H4 (cell line): Measurements from ENCODE around the gene ACTR1A. TPM values are rescaled to one million over a fixed set of nuclear protein-coding genes. Genes with fewer than 3 reads are reported as not detected.
"Not testable (repeated sequence)": the region's sequence is repeated elsewhere in the genome, so short reads cannot be mapped to it uniquely, and the experiment has no call there.

Source experiments
- DNase-seq: peaks from one replicate; pipeline ENCODE4 v3.0.0-alpha.2; 2015; ENCODE audit warnings: low spot score
- total RNA-seq: library from RNA; depleted of rRNA; stranded (reverse); fragments of >200 nt; shearing (Covaris generic); gene quantifications from 2 replicates; pipeline ENCODE4 v1.2.3, GENCODE V29; 2014

The ACTR1A gene
- total RNA-seq, 1 experiment from 2014 or later: 172 TPM

DNA sequence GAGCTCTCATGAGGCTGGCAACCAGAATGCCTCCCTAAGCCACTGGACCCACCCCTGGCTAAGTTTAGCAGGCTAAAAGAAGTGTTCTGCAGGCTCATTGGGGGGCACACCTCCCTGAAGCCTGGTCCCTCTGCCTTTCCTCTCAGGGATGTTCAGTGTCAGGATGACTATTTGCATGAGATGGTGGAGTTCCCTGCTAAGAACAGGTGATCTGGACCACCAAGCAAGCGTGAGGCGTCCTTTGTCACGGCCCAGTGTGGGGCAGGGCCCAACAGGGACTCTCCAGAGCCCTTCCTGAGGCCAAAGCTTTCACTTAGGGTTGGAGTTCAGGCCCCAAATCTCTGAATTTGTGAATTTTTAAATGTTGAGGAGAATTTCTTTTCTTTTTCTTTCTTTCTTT, 13.2 kb upstream of the ACTR1A start:
- DNase-seq: no peak

DNA sequence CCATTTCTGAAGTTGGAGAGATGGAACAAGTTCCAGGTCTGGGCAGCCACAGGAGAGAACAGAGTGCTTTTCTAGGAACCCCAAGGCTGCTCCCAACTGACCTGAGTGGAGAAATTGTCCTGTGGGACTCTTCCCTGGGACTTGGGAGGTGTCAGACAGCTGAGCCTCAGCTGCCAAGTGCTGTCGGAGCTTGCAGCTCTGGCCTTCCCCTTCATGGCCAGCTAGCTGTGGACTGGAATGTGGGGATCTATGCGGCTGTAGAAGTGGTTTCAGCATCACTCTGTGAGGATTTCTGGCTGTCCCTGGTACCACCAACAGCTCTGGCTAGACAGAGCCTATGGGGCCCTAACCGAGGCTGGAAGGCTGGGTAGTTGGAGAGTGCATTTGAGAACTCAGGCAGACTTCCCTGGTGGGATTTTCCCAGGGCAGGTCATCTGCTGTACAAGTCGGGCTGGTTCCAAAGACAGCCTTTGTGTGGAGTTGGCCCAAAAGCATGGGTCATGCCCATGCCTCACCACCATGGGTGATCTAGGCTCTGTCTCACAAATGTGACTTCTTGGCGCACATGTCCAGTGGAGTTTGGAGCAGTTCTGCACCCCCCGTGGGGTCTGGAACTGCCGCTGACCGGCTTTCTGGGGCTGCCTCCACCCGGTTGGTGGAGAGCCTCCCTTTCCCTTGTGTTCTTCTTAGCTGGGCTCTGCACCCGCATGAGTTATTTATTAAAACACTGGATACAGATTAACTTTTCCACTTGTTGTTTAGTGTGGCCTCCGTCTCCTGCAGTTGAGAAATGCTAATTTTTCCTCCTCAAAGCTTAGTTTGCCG, 12.2 kb upstream of the ACTR1A start:
- DNase-seq: no peak

- no peak for DNase-seq
Observed at GRCh38 chr10:102511583-102512274, 9.2 kb upstream of the ACTR1A start.

DNA sequence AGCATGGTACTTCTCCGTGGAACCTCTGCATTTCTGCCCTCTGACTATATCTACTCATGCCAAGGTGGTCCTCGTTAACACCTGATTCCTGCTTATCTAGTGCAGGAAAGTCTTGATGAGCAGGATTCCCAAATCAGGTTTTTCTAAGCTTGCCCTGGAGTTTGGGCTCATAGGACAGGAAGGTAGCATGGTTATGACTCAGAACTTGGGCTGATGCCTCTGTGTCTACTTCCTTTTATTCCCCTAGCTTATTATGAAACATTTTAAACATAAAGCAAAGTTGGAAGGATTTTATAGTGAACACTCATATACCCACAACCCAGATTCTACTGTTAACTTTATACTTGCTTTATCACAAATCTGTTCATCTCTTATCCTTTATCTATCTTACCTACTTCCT, 6.9 kb upstream of the ACTR1A start:
- no peak for DNase-seq

- DNase-seq: no peak
Observed at GRCh38 chr10:102508506-102508905, 6.0 kb upstream of the ACTR1A start.

- no peak for DNase-seq
Observed at GRCh38 chr10:102507521-102507920, 5.0 kb upstream of the ACTR1A start.

GRCh38 chr10:102505462-102506115, 3.1 kb upstream of the ACTR1A start:
- no peak for DNase-seq

- DNase-seq: no peak
Observed at GRCh38 chr10:102504976-102505300, 2.4 kb upstream of the ACTR1A start.

DNA sequence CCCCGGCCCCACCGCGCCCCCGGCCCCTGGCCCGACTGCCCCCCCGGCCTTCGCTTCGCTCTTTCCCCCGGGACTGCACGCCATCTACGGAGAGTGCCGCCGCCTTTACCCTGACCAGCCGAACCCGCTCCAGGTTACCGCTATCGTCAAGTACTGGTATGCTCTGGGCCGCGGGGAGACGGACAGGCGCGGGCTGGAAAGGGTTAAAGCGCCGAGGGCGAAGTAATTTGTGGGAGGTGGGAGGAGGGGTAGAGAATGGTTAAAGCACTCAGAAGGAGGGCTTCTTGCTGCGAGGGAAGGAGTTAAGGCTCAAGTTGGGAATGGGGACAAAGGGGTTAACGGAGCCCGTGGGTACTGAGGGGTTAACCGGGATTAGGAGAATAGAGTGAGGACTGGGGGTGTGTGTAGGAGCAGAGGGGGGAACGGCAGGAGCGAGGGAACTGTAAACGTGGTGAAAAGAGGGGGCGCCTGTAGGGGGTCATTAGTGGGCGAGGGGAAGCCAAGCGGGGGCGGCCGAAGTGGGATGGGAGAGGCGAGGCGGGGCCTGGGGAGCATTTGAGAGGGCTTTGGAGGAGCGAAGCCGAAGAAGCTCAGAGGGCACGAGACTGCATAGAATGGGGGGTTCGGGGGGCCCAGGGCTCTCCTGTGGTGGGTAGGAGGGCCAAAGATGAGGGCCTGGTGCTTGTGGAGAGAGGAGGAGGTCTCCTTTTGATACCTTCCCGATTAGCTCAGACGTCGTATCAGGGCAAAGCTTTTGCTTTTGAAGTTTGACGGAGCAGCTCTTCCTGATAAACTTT, 1.9 kb upstream of the ACTR1A start:
- no peak for DNase-seq

- peak; percentile 97 for DNase-seq
Observed at GRCh38 chr10:102503264-102504178, 1.0 kb upstream of the ACTR1A start, which contains the start of gene SUFU. Gene SUFU (plus strand): TSS chr10:102503972. CDS start chr10:102504153, 181 bp downstream.

DNA sequence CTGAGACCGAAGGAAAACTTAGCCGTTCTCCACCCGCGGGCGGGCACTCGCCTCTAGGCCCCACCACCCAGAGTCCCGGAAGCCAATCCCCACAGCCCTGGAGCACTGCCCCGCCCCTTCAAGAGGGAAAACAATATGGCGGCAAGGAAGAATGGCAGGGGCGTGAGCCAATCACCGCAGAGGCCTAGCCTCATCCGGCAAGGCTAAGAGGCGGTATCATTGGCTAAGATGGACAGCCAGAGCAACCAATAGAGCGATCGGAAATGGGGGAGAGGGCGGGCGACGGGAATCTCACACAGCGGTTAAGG, 529 bp downstream of the ACTR1A start:
- DNase-seq: peak; percentile 98

- DNase-seq: no peak
Observed at GRCh38 chr10:102501201-102502028, 1.1 kb downstream of the ACTR1A start.

GRCh38 chr10:102500686-102501085, 1.8 kb downstream of the ACTR1A start:
- not testable (repeated sequence) for DNase-seq

- no peak for DNase-seq
Observed at GRCh38 chr10:102499356-102499755, 3.2 kb downstream of the ACTR1A start.

DNA sequence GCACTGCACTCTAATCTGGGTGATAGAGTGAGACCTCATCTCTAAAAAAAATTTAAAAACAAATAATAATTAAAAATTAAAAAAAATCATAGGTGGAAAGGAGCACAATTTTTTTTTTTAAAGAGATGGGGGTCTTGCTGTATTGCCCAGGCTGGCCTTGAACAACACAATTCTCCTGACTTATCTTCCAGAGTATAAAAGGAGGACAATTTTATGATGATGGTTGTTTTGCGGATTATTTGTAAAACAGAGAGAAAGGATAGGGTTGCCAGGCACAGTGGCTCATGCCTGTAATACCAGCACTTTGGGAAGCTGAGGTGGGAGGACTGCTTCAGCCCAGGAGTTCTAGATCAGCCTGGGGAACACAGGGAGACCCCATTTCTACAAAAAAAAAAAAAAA, 5.0 kb downstream of the ACTR1A start:
- DNase-seq: no peak

- no peak for DNase-seq
Observed at GRCh38 chr10:102493771-102494170, 8.7 kb downstream of the ACTR1A start.

GRCh38 chr10:102492983-102493382, 9.5 kb downstream of the ACTR1A start:
- no peak for DNase-seq

GRCh38 chr10:102492344-102492939, 10.1 kb downstream of the ACTR1A start:
- no peak for DNase-seq

GRCh38 chr10:102491136-102491535, 11.4 kb downstream of the ACTR1A start:
- no peak for DNase-seq
